PFSK-1 (cell line): ENCODE results near the gene KCNK10.

Experiments
- POLR2AphosphoS5 ChIP-seq: IDR thresholded peaks from 2 replicates; pipeline ENCODE4 v1.6.1; 2012; ENCODE audit warnings: low read depth, mild to moderate bottlenecking, control low read depth, low read length, moderate library complexity
- SIN3A ChIP-seq: IDR thresholded peaks from 2 replicates; pipeline ENCODE4 v1.6.1; 2012; ENCODE audit warnings: mild to moderate bottlenecking, low read length, moderate library complexity, borderline replicate concordance; ENCODE audit not compliant: insufficient read depth
- TAF1 ChIP-seq: IDR thresholded peaks from 2 replicates; pipeline ENCODE4 v1.6.1; 2012; ENCODE audit warnings: low read length, control low read depth, borderline replicate concordance; ENCODE audit not compliant: insufficient read depth
- TF ChIP-seq, protein P1 (sequence below), 2 experiments: IDR thresholded peaks; 2 replicates each; pipeline versions ENCODE4 v1.6.1 to v1.8.0; 2011 to 2012; ENCODE audit warnings: low read depth in 2 of 2, low read length in 2 of 2, control low read depth in 1 of 2, inconsistent platforms in 1 of 2, mild to moderate bottlenecking in 1 of 2, moderate library complexity in 1 of 2; ENCODE audit not compliant: insufficient read depth in 1 of 2

DNA sequence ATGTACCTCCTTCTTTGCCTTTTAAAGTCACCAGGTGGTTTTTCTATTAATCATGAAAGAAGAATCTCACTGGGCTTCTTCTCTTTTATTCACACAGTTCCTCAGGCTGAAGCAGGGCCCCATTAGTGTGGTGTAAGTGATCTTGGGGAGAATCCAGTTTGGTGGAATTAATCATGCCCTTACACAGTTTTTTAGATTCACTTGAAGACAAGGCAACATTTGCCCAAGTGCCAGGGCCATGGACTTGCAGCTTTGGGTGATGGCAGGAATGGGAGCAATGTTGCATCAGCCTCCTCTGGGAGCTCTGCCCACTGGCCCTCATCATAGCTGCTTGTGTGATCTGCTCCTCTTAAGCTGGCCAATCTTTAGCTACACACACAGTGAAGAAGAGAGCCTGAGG, 33.8 kb downstream of the KCNK10 start:
- TF ChIP-seq POLR2AphosphoS5 (no peak), TAF1 (no peak), SIN3A (no peak)
- TF ChIP-seq, protein P1, sequence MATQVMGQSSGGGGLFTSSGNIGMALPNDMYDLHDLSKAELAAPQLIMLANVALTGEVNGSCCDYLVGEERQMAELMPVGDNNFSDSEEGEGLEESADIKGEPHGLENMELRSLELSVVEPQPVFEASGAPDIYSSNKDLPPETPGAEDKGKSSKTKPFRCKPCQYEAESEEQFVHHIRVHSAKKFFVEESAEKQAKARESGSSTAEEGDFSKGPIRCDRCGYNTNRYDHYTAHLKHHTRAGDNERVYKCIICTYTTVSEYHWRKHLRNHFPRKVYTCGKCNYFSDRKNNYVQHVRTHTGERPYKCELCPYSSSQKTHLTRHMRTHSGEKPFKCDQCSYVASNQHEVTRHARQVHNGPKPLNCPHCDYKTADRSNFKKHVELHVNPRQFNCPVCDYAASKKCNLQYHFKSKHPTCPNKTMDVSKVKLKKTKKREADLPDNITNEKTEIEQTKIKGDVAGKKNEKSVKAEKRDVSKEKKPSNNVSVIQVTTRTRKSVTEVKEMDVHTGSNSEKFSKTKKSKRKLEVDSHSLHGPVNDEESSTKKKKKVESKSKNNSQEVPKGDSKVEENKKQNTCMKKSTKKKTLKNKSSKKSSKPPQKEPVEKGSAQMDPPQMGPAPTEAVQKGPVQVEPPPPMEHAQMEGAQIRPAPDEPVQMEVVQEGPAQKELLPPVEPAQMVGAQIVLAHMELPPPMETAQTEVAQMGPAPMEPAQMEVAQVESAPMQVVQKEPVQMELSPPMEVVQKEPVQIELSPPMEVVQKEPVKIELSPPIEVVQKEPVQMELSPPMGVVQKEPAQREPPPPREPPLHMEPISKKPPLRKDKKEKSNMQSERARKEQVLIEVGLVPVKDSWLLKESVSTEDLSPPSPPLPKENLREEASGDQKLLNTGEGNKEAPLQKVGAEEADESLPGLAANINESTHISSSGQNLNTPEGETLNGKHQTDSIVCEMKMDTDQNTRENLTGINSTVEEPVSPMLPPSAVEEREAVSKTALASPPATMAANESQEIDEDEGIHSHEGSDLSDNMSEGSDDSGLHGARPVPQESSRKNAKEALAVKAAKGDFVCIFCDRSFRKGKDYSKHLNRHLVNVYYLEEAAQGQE (IDR thresholded peaks at IDR 0.05; ENCODE audit: insufficient read depth in 1 of 2, low read depth in 2 of 2, low read length in 2 of 2): no peak
